NCI-H2196 treated with DMSO at 0.1 percent for 48 hours (cell line): ENCODE data around the gene PDIA4.

ENCODE experiments used
- DNase-seq: peaks from one replicate; lab custom pipeline; 2025; ENCODE audit not compliant: unreplicated experiment; lab: John Stamatoyannopoulos, UW

The PDIA4 gene

DNA sequence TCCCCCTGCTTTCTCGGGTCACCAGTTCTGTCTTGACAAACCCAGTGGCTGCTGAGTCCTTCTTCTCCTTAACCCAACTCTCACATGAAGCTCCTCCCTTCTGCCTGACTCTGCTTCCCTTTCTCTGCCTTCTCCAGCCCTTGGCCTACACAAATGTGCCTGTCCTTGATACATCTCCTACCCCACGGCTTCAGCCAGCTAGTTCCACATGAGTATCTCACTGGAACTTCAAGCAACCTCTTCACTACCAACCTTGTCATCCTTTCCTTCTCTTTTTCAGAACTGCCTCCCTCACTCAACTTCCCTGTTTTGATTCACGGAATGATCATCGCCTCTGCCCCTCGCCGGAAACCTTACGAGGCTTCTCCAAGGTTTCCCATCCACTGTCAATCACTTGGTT is 55.9 kb downstream of the PDIA4 start:
- DNase-seq: no peak

DNA sequence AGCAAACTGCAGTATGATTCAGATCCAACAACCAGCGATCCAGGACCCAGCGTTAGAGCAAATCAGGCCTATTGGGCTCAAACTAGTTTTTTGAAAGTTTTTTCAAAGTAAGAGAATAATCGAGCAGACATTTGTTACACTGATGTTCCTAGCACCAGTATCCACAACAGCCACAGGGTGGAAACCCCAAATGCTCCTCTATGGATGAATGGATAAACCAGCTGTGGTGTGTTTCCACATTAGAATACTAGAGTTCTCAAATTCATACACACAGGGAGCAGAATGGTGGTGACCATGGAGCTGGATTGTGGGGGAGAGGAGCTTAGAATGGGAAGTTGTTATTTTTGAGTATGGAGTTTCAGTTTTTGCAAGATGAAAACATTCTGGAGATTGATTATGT is 60.7 kb downstream of the PDIA4 start:
- DNase-seq: no peak

DNA sequence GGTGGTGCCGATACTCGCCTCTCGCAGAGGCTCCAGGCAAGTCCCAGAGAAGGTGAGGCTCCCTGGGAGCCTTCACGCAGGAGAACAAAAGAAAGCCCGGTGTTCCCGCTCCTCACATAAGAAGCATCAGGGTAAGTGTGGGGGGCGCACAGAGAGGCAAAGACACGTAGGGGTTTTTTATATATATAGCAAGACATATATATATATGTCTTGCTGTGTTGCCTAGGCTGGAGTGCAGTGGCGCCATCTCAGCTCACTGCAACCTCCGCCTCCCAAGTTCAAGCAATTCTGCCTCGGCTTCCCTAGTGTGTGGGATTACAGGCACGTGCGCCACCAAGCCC is 61.3 kb downstream of the PDIA4 start:
- DNase-seq: no peak

DNA sequence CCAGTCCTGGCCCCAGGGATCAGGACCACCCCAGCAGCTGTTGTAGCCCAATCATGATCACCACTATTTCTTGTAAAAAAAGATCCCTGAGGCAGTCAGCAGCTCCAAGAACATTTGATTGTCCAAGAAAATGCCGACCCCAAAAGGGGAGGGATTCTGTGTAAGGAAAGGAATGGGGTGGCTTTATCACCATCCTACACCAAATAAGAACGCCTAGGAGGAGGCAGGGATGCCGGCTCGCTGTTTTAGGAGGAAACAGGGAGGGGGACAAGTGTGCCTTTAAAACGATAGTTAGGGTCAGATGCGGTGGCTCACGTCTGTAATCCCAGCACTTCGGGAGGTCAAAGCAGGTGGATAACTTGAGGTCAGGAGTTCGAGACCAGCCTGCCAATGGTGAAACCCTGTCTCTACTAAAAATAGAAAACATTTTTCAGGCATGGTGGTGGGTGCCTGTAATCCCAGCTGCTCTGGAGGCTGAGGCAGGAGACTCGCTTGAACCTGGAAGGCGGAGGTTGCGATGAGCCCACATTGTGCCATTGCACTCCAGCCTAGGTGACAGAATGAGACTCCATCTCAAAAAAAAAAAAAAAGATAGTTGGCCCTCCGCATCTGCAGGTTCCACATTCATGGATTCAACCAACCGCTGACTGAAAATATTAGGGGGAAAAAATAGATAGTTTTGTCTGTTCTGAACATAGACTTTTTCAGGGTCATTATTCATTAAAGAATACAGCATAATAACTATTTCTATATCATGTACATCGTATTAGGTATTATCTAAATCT is 63.6 kb downstream of the PDIA4 start:
- DNase-seq: no peak

DNA sequence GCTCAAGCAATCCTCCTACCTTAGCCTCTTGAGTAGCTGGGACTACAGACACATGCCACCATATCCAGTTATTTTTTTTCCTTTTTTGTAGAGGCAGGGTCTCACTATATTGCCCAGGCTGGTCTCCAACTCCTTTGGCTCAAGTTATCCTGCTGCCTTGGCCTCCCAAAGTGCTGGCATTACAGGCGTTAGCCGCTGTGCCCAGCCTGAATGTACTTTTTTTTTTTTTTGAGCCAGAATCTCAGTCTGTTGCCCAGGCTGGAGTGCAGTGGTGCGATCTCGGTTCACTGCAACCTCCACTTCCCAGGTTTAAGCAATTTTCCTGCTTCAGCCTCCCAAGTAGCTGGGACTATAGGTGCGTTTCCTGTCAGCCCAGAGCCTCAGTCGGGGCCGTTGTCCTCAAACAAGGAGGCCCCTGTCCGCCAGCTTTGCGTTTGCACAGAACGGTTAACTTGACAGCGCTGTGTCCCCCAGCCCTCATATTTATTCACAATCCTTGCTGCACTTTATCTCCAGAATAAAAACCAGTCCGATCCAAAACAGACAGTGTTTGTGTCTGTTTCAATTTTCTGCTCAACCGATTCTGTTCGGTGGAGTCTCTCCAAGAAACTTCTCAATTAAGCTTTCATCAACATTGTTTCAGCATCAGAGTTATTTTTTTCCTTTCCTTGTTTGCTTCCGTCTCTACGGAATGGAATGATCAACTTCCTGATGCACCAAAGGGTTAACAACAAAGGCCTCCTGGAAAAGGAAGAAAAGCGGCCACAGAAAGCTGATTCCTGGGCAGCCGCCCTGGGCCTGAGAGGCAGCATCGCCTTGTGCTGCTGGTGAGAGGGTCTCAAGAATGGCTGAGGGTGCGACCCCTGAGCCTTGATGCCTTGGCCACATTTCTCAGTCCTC is 64.5 kb downstream of the PDIA4 start:
- DNase-seq: no peak

DNA sequence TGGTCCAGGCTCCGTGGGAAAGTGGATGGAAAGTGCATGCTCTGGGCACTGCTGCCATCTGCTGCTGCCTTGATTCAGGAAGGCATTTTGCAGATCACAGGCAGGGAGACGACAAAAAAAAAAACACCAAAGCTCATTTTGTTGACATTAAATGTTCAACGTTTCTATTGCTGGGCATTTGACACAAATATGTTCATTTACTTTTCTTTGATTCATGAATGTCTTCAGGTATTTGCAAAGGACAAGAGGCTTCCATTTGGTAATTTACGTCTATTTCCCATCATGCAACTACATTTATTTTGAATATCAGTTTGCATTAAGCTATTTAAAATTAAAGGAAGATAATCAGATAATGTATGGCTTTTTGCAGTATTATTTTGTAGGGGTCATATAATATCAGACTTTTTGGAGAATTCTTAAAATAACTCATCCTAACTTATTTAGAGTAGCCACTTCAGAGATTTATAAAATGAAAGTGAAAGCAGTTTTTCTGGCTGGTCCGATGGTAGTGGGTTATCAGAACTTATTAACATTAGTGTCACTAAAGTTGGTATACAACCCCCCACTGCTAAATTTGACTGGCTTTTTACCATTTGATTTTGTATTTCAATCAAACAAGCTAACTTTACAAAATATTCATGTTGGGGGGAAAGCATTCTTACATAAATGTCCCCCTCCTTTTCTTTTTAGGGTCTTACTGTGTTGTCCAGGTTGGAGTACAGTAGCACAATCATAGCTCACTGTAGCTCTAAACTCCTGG is 65.3 kb downstream of the PDIA4 start:
- DNase-seq: peak; percentile 54

- DNase-seq: no peak
These were observed 65.9 kb downstream of the PDIA4 start for GRCh38 chr7:148962440-148962822.

GRCh38 chr7:148959726-148960125 is 68.6 kb downstream of the PDIA4 start:
- DNase-seq: no peak

DNA sequence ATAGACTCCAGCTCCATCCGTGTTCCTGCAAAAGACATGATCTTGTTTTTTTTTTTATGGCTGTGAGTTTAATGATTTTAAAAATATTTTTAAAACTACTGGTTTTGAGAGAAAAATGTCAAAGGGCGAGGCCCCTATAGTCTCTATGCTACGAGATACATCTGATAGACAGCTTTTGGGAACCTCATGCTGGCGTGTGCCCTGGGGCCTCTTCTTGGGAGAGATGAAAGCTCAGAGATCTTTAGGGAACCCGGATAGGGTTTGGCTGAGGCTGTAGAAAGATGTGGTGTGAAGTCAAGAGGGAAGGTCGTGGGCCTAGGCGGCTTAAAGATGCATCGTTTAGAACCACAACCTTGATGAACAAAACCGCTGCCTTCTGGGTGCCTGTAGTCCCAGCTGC is 70.2 kb downstream of the PDIA4 start:
- no peak for DNase-seq

GRCh38 chr7:148954766-148955165 is 73.5 kb downstream of the PDIA4 start:
- DNase-seq: no peak

DNA sequence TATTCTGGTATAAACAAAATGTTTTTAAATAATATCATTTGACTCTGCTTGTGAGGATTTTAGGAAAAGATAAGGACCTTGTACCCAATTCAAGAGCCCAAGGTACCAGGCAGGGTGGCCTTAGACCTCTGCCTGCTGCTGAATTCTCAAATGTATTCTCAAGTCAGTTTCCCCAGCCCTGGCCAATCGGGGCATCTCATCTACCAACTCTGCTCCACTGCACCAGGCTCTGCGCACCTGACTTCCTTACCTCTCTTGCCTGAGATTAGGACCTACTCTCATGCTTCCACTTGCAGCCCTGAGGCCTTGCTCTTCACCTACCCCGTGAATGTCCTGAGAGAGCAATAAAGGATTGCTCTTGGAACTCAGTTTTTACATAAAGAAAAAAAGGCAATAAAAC is 74.6 kb downstream of the PDIA4 start:
- DNase-seq: no peak
